D721Med (cell line): ENCODE data around the gene LPIN1.

Source experiments
- DNase-seq: peaks from one replicate; pipeline ENCODE4 v3.0.0; 2011; ENCODE audit warnings: low spot score; ENCODE audit not compliant: insufficient read length
- FAIRE-seq: peaks from 2 replicates; lab custom pipeline; 2011; peaks lifted over from hg19 to GRCh38; lab: Jason Lieb, UNC
- TF ChIP-seq, protein P1 (sequence below): IDR thresholded peaks from 2 replicates; pipeline ENCODE4 v1.5.1; 2012; ENCODE audit warnings: mild to moderate bottlenecking, control low read depth; ENCODE audit not compliant: insufficient read depth; ENCODE audit errors: missing control alignments

The LPIN1 gene

DNA sequence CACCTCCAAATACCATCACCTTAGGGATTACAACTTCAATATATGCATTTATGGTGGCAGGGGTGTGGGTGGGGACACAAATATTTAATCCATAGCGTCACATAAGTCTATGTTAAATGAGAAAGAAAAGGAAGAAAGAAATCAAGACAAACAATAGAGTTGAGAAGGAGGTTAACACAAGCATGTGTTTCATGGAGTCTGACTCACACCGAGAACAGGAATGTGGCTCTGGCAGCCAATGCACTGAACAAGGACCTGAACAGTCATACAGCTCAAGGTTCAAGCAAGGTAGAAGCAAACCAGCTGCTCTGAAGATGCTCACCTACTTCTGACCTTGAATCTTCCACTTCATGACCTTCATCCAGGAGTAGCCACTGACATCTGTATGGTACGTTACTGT is 36.2 kb upstream of the LPIN1 start:
- DNase-seq: no peak
- TF ChIP-seq, protein P1, sequence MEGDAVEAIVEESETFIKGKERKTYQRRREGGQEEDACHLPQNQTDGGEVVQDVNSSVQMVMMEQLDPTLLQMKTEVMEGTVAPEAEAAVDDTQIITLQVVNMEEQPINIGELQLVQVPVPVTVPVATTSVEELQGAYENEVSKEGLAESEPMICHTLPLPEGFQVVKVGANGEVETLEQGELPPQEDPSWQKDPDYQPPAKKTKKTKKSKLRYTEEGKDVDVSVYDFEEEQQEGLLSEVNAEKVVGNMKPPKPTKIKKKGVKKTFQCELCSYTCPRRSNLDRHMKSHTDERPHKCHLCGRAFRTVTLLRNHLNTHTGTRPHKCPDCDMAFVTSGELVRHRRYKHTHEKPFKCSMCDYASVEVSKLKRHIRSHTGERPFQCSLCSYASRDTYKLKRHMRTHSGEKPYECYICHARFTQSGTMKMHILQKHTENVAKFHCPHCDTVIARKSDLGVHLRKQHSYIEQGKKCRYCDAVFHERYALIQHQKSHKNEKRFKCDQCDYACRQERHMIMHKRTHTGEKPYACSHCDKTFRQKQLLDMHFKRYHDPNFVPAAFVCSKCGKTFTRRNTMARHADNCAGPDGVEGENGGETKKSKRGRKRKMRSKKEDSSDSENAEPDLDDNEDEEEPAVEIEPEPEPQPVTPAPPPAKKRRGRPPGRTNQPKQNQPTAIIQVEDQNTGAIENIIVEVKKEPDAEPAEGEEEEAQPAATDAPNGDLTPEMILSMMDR: no peak
- no peak for FAIRE-seq

DNA sequence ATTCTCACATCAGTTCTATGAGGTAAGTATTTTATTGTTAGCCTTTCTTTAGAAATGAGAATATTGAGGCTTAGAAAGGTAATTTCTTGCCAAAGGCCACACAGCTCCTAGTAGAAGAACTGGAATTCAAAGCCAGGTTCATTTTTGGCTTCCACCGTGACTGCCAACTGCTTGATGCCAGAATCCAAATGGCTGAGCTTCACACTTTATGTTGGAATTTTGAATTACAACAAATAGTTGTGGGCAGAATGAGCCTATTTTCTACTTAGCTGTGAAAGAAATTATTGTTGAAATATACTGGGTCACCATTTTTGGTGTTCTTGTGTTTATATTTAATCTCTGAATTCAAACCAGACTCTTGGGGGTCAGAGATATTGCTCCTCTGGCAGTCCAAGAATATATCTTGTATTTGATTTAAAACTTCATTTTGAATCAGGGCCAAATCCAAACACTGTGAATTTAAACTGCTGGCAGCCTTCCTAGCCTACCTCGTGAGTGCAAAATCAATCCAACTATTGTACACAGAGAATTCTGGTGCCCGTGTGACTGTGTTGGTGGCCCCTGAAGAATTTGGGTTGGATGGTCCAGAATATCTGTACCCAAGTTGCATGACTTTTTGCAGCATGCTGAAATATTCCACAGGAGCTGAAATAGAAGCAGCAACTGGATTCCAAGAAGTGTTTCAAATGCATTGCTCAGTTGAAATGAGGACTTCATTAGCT is 35.6 kb upstream of the LPIN1 start:
- no peak for FAIRE-seq
- TF ChIP-seq, protein P1: no peak
- DNase-seq: no peak

DNA sequence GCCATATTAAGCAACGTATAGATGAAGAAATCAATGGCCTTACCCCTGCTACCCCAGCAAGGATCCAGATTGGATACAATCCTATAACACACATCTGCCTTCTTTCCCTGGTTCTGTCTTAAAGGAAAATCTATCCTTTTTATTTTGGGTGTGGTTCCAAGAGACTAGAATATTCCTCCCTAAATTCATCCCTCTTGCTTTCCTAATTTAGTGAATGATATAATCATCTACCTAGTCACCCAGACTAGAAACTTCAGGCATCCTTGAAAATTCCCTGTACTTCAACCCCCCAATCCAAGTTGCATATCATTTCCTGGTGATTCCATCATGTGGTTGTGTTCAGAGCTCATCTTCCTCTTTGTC is 35.1 kb upstream of the LPIN1 start:
- no peak for FAIRE-seq
- no peak for DNase-seq
- TF ChIP-seq, protein P1: no peak

DNA sequence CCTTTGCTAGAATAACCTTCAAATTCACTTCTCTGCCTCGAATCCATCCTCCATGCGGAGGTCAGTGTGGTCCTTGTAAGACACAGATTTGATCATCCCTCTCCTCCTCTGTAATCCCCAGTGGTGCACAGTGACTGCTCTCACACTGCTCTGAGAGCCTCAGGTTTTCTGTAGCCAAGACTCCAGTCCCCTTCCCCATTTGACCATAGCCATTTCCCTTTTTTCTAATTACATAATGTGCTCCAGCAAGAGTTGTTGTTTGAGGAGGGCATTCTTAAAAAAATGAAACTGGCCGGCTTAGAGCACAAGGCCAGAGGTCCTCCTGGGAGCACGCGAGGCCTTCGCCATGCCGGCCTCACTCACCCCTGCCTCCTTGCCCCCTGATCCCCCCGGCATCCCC is 34.7 kb upstream of the LPIN1 start:
- FAIRE-seq (no peak), DNase-seq (no peak)
- TF ChIP-seq, protein P1: no peak

DNA sequence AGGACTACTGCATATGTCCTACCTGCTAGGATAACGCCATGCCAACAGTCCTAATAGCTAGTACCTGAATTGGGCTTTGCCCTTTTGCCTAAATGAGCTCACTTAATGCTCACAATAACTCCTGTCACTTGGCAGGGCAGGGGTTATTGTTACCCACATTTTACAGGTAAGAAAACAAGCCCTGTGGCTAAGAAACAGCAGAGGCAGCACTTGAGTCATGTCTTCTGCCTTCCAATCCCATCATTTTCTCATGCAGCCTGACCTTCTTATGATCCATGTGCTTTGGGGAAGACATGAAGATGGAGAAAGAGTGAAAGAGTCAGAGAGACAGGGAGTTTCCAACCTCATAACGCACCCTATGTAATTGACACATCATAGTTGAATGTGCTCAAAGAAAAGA is 33.6 kb upstream of the LPIN1 start:
- no peak for FAIRE-seq
- TF ChIP-seq, protein P1: no peak

DNA sequence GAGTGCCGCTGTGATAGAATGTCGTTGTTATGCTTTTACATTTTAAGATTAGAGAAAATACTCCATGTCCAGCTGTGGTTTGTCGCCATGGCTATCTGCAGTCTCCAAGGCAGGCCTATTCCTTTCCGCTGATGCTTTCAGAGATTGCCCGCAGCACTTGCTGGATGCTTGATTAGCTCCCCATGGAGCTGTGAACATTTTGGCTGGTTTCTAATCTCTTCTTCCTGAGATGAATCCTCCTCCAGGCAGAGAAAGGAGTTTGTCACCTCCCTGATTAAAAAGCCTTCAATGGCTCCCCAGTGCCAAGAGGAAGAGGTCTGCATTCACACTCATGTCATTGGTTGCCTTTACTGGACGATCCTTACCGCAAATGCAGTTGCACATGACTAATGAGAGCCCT is 32.6 kb upstream of the LPIN1 start:
- no peak for FAIRE-seq

More for the DNA sequence above, 33.6 kb upstream of the LPIN1 start:
- DNase-seq: no peak

DNA sequence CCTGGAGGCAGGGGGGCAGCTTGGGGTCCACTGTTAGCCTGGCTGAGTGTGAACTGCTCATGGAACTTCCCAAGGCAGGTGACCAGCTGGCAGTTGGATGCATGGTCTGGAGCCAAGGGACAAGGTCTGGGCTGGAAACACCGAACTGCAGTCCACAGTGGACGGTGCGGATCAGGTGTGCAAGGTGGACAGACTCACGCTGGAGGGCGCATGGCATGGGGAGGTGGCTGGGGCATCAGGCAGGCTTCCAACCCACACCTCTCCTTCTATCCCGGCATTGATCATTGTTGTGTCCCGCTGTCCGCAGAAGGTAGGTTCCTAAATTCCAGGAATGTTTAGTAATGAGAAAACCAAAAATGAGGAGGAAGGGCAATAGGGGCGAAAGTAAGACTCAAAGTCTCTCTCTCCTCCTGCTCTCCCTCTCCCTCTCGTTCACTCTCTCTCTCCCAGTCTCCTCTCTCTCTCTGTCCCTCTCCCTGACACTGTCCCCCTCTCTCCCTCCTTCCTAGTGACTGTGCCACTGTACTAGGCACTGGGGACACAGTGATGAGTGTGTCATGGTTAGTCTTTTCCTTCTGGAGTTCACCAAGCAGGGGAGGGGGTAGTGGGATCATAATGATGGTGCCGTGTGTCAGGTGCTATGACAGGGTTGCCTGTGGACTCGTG is 30.3 kb upstream of the LPIN1 start:
- TF ChIP-seq, protein P1: no peak
- FAIRE-seq (no peak), DNase-seq (no peak)

More for the DNA sequence above, 32.6 kb upstream of the LPIN1 start:
- TF ChIP-seq, protein P1: no peak
- DNase-seq: no peak
